Esophagus squamous epithelium (tissue), 5 donors: ENCODE data around the gene CCNI. TPM values are rescaled to one million over a fixed set of nuclear protein-coding genes. Genes with fewer than 3 reads are reported as not detected.

Experiments
- DNase-seq: peaks from one replicate; lab custom pipeline; 2025; lab: John Stamatoyannopoulos, UW
- H3K27ac ChIP-seq, 4 donors: fragments of 200-600 bp; sonication (generic); one replicate each; pipeline ENCODE4 v1.5.1; 2016 to 2019; ENCODE audit warnings: mild to moderate bottlenecking in 1 of 4
- H3K27me3 ChIP-seq, 4 donors: fragments of 200-600 bp; sonication (generic); 1 replicate in 3 of 4; 2 replicates in 1 of 4; pipeline versions ENCODE4 v1.5.1 to v1.6.0; 2017 to 2021; ENCODE audit warnings: antibody characterized with exemption in 1 of 4
- H3K36me3 ChIP-seq, 3 donors: fragments of 200-600 bp; sonication (generic); one replicate each; pipeline ENCODE4 v1.5.1; 2016 to 2019
- H3K4me1 ChIP-seq, 3 donors: fragments of 200-600 bp; sonication (generic); one replicate each; pipeline ENCODE4 v1.5.1; 2017 to 2019
- H3K4me3 ChIP-seq, 4 donors: fragments of 200-600 bp; sonication (generic); 1 replicate in 3 of 4; 2 replicates in 1 of 4; pipeline ENCODE4 v1.5.1; 2016 to 2019; ENCODE audit warnings: mild to moderate bottlenecking in 2 of 4, moderate library complexity in 1 of 4
- H3K9me3 ChIP-seq, 3 donors: fragments of 200-600 bp; sonication (generic); one replicate each; pipeline ENCODE4 v1.5.1; 2016 to 2019
- CTCF ChIP-seq, 6 experiments: fragments of 450-650 bp in 4 of 6; fragments of 200-600 bp in 2 of 6; sonication (generic) in 2 of 6; IDR thresholded peaks; one replicate each; pipeline ENCODE4 v1.5.1; 2016 to 2019; ENCODE audit warnings: antibody characterized with exemption in 6 of 6, mild to moderate bottlenecking in 4 of 6, moderate library complexity in 4 of 6
- POLR2A ChIP-seq, 4 donors: fragments of 450-650 bp; IDR thresholded peaks; one replicate each; pipeline ENCODE4 v1.6.1; 2017; ENCODE audit warnings: antibody characterized with exemption in 4 of 4, mild to moderate bottlenecking in 4 of 4, moderate library complexity in 3 of 4
- WGBS, 2 donors: methylation state at CpG; one replicate each; pipeline ENCODE4 v1.1.5; 2018; 5-methylcytosine and 5-hydroxymethylcytosine counted together
- intact Hi-C: fragments of 100-400 bp; cut with DNase I; formaldehyde crosslinking; loops from one replicate; pipeline ENCODE4 v1.15.0; 2022
- total RNA-seq, 4 donors: library from RNA; depleted of rRNA; stranded (reverse); fragments of >200 nt; gene quantifications; one replicate each; pipeline ENCODE4 v1.1.0, GENCODE V29; 2016
- donor health status: DM: yes; HTN: yes; CAD: no.

CCNI gene
- total RNA-seq, 4 donors from 2014 or later = 123 to 282 (median 159) TPM

GRCh38 chr4:77104388-77104787, 28.6 kb upstream of the CCNI start:
- DNase-seq = no peak
- intact Hi-C loops = no loop called here
- WGBS, 2 donors = 85 to 88% methylated on average over 1 of the region's 1 CpG
- Histone ChIP-seq H3K27me3 (no peaks in the 10 kb centered on the region), H3K27ac (peak overlapping the region in 3 of 4 donors; percentile 63 to 75 (median 74)), H3K4me1 (peaks cover 0 to 29% (median 9%) of the 10 kb centered on the region in 3 donors), H3K4me3 (no peak overlapping the region), H3K36me3 (no peaks in the 10 kb centered on the region), H3K9me3 (no peaks in the 10 kb centered on the region)
- TF ChIP-seq CTCF (IDR thresholded peaks at IDR 0.05) (no peak), POLR2A (IDR thresholded peaks at IDR 0.05) (no peak)

- no peak for DNase-seq
- Histone ChIP-seq H3K27me3 (no peaks in the 10 kb centered on the region), H3K36me3 (no peaks in the 10 kb centered on the region), H3K9me3 (no peaks in the 10 kb centered on the region), H3K4me1 (peaks cover 0 to 25% (median 6%) of the 10 kb centered on the region in 3 donors), H3K27ac (no peak overlapping the region), H3K4me3 (no peak overlapping the region)
- 59 to 63% methylated on average over 2 of the region's 2 CpGs for WGBS, 2 donors
- no peak for TF ChIP-seq CTCF (IDR thresholded peaks at IDR 0.05)
- TF ChIP-seq POLR2A (IDR thresholded peaks at IDR 0.05) = no peak
- intact Hi-C loops = no loop called here
These were observed 24.4 kb upstream of the CCNI start for GRCh38 chr4:77100234-77100633.

- Histone ChIP-seq H3K9me3 (no peaks in the 10 kb centered on the region), H3K27ac (no peak overlapping the region), H3K27me3 (no peaks in the 10 kb centered on the region), H3K36me3 (no peaks in the 10 kb centered on the region), H3K4me1 (peaks cover 0 to 16% (median 0%) of the 10 kb centered on the region in 3 donors), H3K4me3 (no peak overlapping the region)
- intact Hi-C loops = loop anchor here (10.0 kb wide), 2 partner anchors 57 to 107 kb away; partner anchors contain the start of gene CCNG2
- no peak for TF ChIP-seq POLR2A (IDR thresholded peaks at IDR 0.05)
- no peak for DNase-seq
These were observed 21.8 kb upstream of the CCNI start for GRCh38 chr4:77097611-77098010.

GRCh38 chr4:77095101-77095821, 19.5 kb upstream of the CCNI start:
- no peak overlapping the region for H3K27ac ChIP-seq
- WGBS, 2 donors = 43% methylated on average over 6 of the region's 6 CpGs
- no peak for DNase-seq

GRCh38 chr4:77094496-77094895, 18.7 kb upstream of the CCNI start:
- intact Hi-C loops = loop anchor here (10.0 kb wide), 2 partner anchors 60 to 110 kb away; partner anchors contain the start of gene CCNG2
- DNase-seq = no peak

More at GRCh38 chr4:77095101-77095821, 19.5 kb upstream of the CCNI start:
- intact Hi-C loops = loop anchor here (10.0 kb wide), 2 partner anchors 60 to 110 kb away; partner anchors contain the start of gene CCNG2
- TF ChIP-seq POLR2A (IDR thresholded peaks at IDR 0.05) (no peak), CTCF (IDR thresholded peaks at IDR 0.05) (peak; percentile 76 to 85 (median 82))
- Histone ChIP-seq H3K27me3 (no peaks in the 10 kb centered on the region), H3K4me1 (peaks cover 0 to 16% (median 0%) of the 10 kb centered on the region in 3 donors), H3K4me3 (no peak overlapping the region), H3K36me3 (no peaks in the 10 kb centered on the region), H3K9me3 (no peaks in the 10 kb centered on the region)

More at GRCh38 chr4:77094496-77094895, 18.7 kb upstream of the CCNI start:
- 87 to 93% methylated on average over 3 of the region's 3 CpGs for WGBS, 2 donors
- no peak overlapping the region for H3K4me3 ChIP-seq
- TF ChIP-seq POLR2A (IDR thresholded peaks at IDR 0.05) (no peak), CTCF (IDR thresholded peaks at IDR 0.05) (no peak)
- H3K9me3 ChIP-seq = no peaks in the 10 kb centered on the region
- H3K36me3 ChIP-seq = no peaks in the 10 kb centered on the region
- H3K27me3 ChIP-seq = no peaks in the 10 kb centered on the region
- no peak overlapping the region for H3K27ac ChIP-seq
- H3K4me1 ChIP-seq = peaks cover 0 to 12% (median 0%) of the 10 kb centered on the region in 3 donors
